GM20000 (cell line): ENCODE measurements around the gene SLC2A8.

ENCODE experiments used
- DNase-seq: peaks from one replicate; pipeline ENCODE4 v3.0.0; 2012; ENCODE audit warnings: low spot score
- TF ChIP-seq, protein P1 (sequence below): IDR thresholded peaks from 2 replicates; pipeline ENCODE4 v1.5.1; 2012; ENCODE audit warnings: mild to moderate bottlenecking, control low read depth; ENCODE audit errors: extremely low read depth, missing control alignments

SLC2A8 gene

DNA sequence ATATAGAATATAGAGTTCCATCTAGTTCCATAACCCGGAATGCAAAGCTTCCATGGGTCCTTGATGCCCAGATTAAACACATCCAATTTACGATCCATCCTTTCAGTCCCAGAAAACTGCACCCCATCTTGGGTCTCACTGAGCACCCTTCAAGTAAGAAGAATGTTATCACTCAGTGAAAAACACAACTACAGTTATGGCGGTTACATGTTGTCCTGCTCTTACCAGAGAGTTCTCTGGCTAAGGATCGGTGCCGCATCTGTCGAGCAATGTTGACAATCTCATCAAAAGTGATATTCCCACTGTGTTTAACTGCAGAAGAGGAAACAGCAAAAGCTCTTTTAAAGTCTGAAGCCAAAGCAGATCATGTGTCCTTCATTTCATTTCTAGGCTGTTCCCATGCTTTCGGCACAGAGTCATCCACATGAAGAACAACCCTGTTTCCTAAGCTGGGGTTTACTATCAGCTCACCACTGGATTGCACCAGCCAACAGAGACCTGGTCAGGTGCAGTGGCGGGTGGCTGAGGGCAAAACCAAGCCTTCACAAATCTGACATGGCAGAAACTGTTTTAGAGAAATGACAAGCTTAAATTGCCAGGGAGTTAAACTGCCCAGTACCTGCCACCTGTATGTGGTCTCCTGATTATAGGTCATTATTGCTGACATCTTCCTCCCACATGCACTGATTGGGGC, 51.3 kb downstream of the SLC2A8 start:
- TF ChIP-seq, protein P1, sequence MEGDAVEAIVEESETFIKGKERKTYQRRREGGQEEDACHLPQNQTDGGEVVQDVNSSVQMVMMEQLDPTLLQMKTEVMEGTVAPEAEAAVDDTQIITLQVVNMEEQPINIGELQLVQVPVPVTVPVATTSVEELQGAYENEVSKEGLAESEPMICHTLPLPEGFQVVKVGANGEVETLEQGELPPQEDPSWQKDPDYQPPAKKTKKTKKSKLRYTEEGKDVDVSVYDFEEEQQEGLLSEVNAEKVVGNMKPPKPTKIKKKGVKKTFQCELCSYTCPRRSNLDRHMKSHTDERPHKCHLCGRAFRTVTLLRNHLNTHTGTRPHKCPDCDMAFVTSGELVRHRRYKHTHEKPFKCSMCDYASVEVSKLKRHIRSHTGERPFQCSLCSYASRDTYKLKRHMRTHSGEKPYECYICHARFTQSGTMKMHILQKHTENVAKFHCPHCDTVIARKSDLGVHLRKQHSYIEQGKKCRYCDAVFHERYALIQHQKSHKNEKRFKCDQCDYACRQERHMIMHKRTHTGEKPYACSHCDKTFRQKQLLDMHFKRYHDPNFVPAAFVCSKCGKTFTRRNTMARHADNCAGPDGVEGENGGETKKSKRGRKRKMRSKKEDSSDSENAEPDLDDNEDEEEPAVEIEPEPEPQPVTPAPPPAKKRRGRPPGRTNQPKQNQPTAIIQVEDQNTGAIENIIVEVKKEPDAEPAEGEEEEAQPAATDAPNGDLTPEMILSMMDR = no peak
- no peak for DNase-seq

DNA sequence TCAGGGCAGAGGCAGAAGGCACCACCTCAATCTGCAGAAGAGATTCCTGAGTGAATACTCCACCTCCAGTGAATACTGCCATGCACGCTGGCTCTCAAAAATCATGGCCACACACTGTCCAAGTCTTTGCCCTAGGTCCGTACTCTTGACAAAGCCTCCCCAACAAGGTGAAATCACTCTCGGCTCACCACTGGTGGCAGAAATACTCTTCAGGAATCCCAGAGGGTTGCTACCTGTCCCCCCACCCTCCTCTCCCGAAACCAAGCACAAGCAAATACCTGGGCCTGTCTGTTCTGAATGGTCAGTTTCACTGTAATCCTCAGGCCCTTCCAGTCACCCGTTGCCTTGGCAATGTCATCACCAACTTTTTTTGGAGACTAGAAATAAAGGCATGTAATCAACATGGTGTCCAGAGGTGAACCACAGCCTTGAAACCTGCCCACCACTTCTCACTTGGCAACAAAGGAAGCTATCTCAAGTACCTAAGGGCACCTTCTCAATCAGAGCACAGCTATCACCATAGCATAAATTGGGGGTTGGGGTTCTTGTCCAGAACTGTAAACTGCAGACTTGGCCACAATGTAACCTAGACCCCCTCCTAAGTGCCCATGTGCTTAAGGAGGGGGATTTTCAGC, 52.5 kb downstream of the SLC2A8 start:
- TF ChIP-seq, protein P1 = no peak
- no peak for DNase-seq

DNA sequence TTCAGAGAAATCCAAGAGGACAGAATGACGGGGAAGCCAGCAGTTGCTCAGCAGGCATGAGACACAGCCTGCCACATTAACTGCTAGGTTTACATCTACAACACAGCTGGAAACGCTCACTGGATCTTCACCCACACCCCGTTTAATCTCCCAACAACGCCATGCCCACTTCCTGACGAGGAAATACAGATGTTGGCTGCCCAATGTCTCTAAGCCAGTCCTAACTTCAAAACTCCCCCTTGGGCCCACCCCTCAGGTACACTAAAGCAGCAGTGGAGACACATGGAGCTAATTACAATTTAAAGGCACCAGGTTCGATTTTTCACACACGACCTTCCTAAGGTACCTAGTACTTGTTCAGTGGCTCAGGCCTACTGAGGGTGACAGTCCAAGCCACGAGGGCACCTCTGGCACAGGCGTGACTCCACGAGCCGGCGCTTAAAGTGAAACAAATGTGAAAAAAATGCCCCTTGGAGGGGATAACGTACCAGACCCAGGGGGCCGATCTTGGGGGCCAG, 53.3 kb downstream of the SLC2A8 start:
- TF ChIP-seq, protein P1 = no peak
- no peak for DNase-seq

DNA sequence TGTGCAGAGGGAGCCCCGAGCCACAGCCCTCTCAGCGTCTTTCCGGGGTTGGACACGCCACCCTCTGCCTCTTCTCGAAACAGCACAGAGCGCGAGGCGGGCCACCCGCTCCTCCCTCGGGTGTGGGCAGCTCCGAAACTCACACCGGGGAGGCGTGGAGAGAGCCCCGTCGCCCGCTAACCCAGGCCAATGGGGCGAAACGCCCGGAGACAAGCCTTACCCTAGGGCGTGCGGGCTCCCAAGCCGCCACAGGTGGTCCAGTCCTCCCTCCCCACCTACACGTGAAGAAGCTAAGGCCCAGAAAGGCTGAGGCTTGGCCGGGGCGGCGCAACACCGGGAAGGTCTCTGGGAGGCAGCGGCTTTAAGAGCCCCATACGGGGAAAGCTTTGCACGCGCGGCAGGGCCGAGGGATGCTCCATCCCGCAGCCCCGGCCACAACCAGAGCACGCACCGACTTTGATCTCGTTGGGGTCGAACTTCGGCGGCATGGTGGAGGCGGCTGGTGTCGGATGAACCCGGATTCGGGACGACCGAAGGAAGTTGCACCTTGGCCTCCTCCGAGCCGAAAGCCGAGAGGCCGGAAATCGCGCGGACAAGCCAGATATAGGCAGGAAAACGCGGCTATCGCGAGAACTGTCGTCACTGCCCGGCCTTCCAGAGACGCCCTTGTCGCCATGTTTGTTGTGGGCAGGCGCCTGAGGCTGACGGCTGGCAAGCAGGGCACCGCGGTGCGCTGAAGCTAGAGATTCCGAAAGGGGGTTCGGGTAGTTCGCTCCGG, 54.0 kb downstream of the SLC2A8 start, which contains the start of the genes LRSAM1 and RPL12:
LRSAM1 (plus strand) TSS at position 681 of the 778 bp plus-strand sequence. CDS start 3,018 bp downstream, outside the sequence.
RPL12 (minus strand) TSS at position 577 of the 778 bp plus-strand sequence; CDS start at position 488, 89 bp downstream.
- TF ChIP-seq, protein P1 = no peak
- peak; percentile 94 for DNase-seq

DNA sequence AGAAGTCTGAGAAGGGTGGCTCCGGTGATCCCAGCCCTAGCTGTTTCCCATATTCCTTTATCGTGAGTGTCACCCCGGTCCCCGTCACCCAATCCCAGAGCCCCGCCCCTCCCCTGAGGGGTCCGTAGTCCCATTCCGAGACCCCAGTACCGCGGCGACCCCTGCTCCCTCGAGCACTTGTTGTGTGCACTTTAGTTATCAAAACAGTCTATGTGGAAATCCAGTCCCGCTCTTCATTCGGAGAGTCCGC, 54.6 kb downstream of the SLC2A8 start:
- TF ChIP-seq, protein P1 = no peak
- DNase-seq = no peak

DNA sequence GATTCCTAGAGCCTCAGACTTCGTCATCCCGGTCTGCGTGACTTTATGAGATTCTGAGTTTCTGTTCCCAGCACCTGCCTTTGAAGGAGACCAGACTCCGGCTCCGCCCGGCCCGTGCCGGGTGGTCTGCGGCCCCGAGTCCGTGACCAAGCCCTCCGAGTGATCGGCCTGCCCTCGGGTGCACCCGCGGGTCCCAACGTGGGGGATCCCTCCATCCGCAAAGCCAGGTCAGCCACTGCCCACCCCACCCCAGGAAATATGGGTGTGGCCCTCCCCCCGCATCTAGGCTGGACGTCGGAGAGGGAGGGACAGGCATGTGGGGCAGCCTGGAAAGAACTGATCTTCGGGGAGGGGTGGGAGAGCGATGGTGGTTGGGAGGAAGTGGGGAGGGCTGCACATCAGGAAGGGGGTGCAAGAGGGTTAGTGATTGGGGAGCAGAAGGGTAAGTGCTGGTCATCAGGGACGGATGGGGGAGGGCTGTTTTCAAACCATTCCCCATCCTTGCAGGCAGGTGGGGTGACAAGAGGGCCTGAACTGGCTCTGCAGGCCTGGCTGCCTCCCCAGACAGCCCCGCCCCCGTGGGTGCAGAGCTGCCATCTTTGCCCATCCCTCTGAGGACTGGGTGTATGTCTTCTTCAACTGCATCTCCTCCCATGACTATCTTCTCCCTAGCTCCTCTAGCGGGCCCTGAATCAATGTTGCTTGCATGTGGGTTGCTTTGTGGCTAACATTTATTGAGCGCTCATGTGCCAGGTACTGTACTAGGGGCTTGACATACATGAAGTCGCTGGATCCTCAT, 55.1 kb downstream of the SLC2A8 start:
- peak; percentile 54 for DNase-seq
- TF ChIP-seq, protein P1 = no peak
